HG02610 (cell line): ENCODE results near the gene GFPT2.

Source experiments
- ATAC-seq: cut with Tn5 transposase; IDR thresholded peaks from one replicate; pipeline ENCODE4 v1.9.1; 2021; ENCODE audit warnings: mild to moderate bottlenecking, moderate library complexity; ENCODE audit not compliant: unreplicated experiment

GFPT2 gene

GRCh38 chr5:180353048-180353979, at the start of gene GFPT2:
Gene GFPT2 (minus strand): TSS chr5:180353336. CDS start chr5:180353217, 119 bp downstream.
- ATAC-seq = peak; percentile 61

GRCh38 chr5:180402716-180403115, 49.6 kb upstream of the GFPT2 start:
- ATAC-seq = no peak

- ATAC-seq = no peak
These were observed 48.2 kb upstream of the GFPT2 start for GRCh38 chr5:180401229-180401907.

- ATAC-seq = no peak
These were observed 47.3 kb upstream of the GFPT2 start for GRCh38 chr5:180400416-180400815.

GRCh38 chr5:180399401-180400215, 46.5 kb upstream of the GFPT2 start:
- ATAC-seq = no peak

GRCh38 chr5:180396926-180397325, 43.8 kb upstream of the GFPT2 start:
- no peak for ATAC-seq

- ATAC-seq = no peak
These were observed 42.6 kb upstream of the GFPT2 start for GRCh38 chr5:180395540-180396274.

GRCh38 chr5:180394031-180394636, 41.0 kb upstream of the GFPT2 start:
- no peak for ATAC-seq

GRCh38 chr5:180391276-180391675, 38.1 kb upstream of the GFPT2 start:
- no peak for ATAC-seq

GRCh38 chr5:180390441-180391190, 37.5 kb upstream of the GFPT2 start:
- ATAC-seq = no peak

GRCh38 chr5:180389252-180390101, 36.3 kb upstream of the GFPT2 start:
- ATAC-seq = no peak

GRCh38 chr5:180387798-180388197, 34.7 kb upstream of the GFPT2 start:
- no peak for ATAC-seq

GRCh38 chr5:180382926-180383325, 29.8 kb upstream of the GFPT2 start:
- no peak for ATAC-seq

- ATAC-seq = no peak
These were observed 28.8 kb upstream of the GFPT2 start for GRCh38 chr5:180381851-180382480.

- no peak for ATAC-seq
These were observed 28.3 kb upstream of the GFPT2 start for GRCh38 chr5:180381428-180381827.

- no peak for ATAC-seq
These were observed 27.7 kb upstream of the GFPT2 start for GRCh38 chr5:180380856-180381255.

GRCh38 chr5:180380441-180380840, 27.3 kb upstream of the GFPT2 start:
- no peak for ATAC-seq
